ENCODE results near the gene ROR2. TPM values are rescaled to one million over a fixed set of nuclear protein-coding genes. Genes with fewer than 3 reads are reported as not detected.

Gene ROR2
- total and polyA plus RNA-seq, 4 donors: 0.13 to 0.84 (median 0.52) TPM

GRCh38 chr9:91814201-91814600 lies 135.8 kb downstream of the ROR2 start:
- Histone ChIP-seq H3K4me3 (ENCODE audit: low read depth in 1 of 3, low read length in 3 of 3) (no peak overlapping the region), H3K9me3 (ENCODE audit: control insufficient read depth in 4 of 4, low read length in 3 of 4) (no peaks in the 10 kb centered on the region), H3K4me1 (ENCODE audit: control insufficient read depth in 4 of 4, insufficient read depth in 4 of 4, low read length in 3 of 4) (peaks cover 0 to 10% (median 3%) of the 10 kb centered on the region in 4 donors), H3K36me3 (ENCODE audit: control insufficient read depth in 4 of 4, insufficient read depth in 3 of 4, low read depth in 1 of 4, low read length in 3 of 4) (no peaks in the 10 kb centered on the region), H3K27me3 (ENCODE audit: control insufficient read depth in 4 of 4, insufficient read depth in 4 of 4, low read length in 3 of 4) (peaks cover 0 to 2% (median 0%) of the 10 kb centered on the region in 4 donors), H3K27ac (ENCODE audit: low read depth in 1 of 2, low read length in 2 of 2) (no peak overlapping the region), H3K9ac (ENCODE audit: low read depth in 1 of 2, low read length in 2 of 2) (no peak overlapping the region)
- WGBS: 86% methylated on average over 9 of the region's 9 CpGs
- TF ChIP-seq CTCF (IDR thresholded peaks at IDR 0.05; ENCODE audit: low read depth, low read length, missing input control): no peak
- TF ChIP-seq ATF3 (IDR thresholded peaks at IDR 0.05): no peak
- no peak for TF ChIP-seq FOXA2 (IDR thresholded peaks at IDR 0.05)
- no peak for TF ChIP-seq JUND (IDR thresholded peaks at IDR 0.05)
- TF ChIP-seq NR2F2 (IDR thresholded peaks at IDR 0.05): no peak
- TF ChIP-seq RXRA (IDR thresholded peaks at IDR 0.05): no peak
- no peak for TF ChIP-seq FOXA1 (IDR thresholded peaks at IDR 0.05)
- TF ChIP-seq GABPA (IDR thresholded peaks at IDR 0.05 in 1 of 2, conservative IDR thresholded peaks at IDR 0.05 in 1 of 2): no peak
- TF ChIP-seq MAX (IDR thresholded peaks at IDR 0.05): no peak
- TF ChIP-seq HNF4A (conservative IDR thresholded peaks at IDR 0.05): no peak
- no peak for TF ChIP-seq TAF1 (conservative IDR thresholded peaks at IDR 0.05)
- no peak for TF ChIP-seq HNF4G (IDR thresholded peaks at IDR 0.05)
- TF ChIP-seq RAD21 (IDR thresholded peaks at IDR 0.05): no peak
- TF ChIP-seq ZBTB33 (IDR thresholded peaks at IDR 0.05): no peak
- no peak for TF ChIP-seq REST (IDR thresholded peaks at IDR 0.05)
- TF ChIP-seq YY1 (IDR thresholded peaks at IDR 0.05): no peak
- no peak for TF ChIP-seq EGR1 (IDR thresholded peaks at IDR 0.05; ENCODE audit: low read depth in 2 of 2)
- TF ChIP-seq SP1 (IDR thresholded peaks at IDR 0.05): no peak
- DNase-seq (ENCODE audit: low spot score): no peak

Measured in liver (tissue), 9 donors.